Caco-2 (cell line): ENCODE data around the gene OS9. TPM values are rescaled to one million over a fixed set of nuclear protein-coding genes. Genes with fewer than 3 reads are reported as not detected.

Experiments
- BruUV-seq: library from RNA; stranded (reverse); fragments of 400-500 nt; replicated peaks from 2 replicates; lab custom pipeline; 2021; lab: Mats Ljungman, UMichigan
- CTCF ChIA-PET: fragments of 300-600 bp; sonication (Branson Sonifier 250); formaldehyde crosslinking; loops from one replicate; lab custom pipeline; 2022; ENCODE audit warnings: antibody characterized with exemption; lab: Charles Lee
- POLR2A ChIA-PET: fragments of 300-600 bp; sonication (Branson Sonifier 250); formaldehyde crosslinking; loops from one replicate; lab custom pipeline; 2022; ENCODE audit warnings: antibody characterized with exemption; lab: Charles Lee
- DNase-seq, 2 experiments: peaks; one replicate each; pipeline versions ENCODE4 v3.0.0 to v3.0.0-alpha.2; 2020 to 2022
- H3K27me3 ChIP-seq: replicated peaks from 2 replicates; pipeline ENCODE4 v1.6.0; 2011; ENCODE audit warnings: low read length; ENCODE audit not compliant: control insufficient read depth, insufficient read depth
- H3K36me3 ChIP-seq: 2 replicates; pipeline ENCODE4 v1.5.1; 2011; ENCODE audit warnings: low read length; ENCODE audit not compliant: control insufficient read depth, insufficient read depth
- H3K4me1 ChIP-seq: fragments of 250-450 bp; sonication (Bioruptor Pico); 2 replicates; pipeline ENCODE4 v1.5.1; 2020; ENCODE audit warnings: mild to moderate bottlenecking
- H3K4me3 ChIP-seq: 2 replicates; pipeline ENCODE4 v1.5.1; 2011; ENCODE audit warnings: low read depth, mild to moderate bottlenecking, control low read depth, low read length
- H3K9me3 ChIP-seq: fragments of 250-450 bp; sonication (Bioruptor Pico); 2 replicates; pipeline ENCODE4 v1.5.1; 2020; ENCODE audit warnings: mild to moderate bottlenecking, moderate library complexity
- H3K27ac Mint-ChIP-seq: one replicate; pipeline ENCODE4 v1.8.0; 2022; ENCODE audit warnings: mixed read lengths; ENCODE audit not compliant: unreplicated experiment
- H3K27me3 Mint-ChIP-seq: one replicate; pipeline ENCODE4 v1.8.0; 2022; ENCODE audit warnings: mixed read lengths; ENCODE audit not compliant: insufficient read depth, unreplicated experiment
- H3K36me3 Mint-ChIP-seq: one replicate; pipeline ENCODE4 v1.8.0; 2022; ENCODE audit warnings: mild to moderate bottlenecking, mixed read lengths; ENCODE audit not compliant: insufficient read depth, unreplicated experiment
- H3K4me1 Mint-ChIP-seq: one replicate; pipeline ENCODE4 v1.8.0; 2022; ENCODE audit warnings: low read depth, mixed read lengths; ENCODE audit not compliant: unreplicated experiment
- H3K4me3 Mint-ChIP-seq: one replicate; pipeline ENCODE4 v1.8.0; 2022; ENCODE audit warnings: mild to moderate bottlenecking, moderate library complexity, mixed read lengths; ENCODE audit not compliant: unreplicated experiment
- H3K9me3 Mint-ChIP-seq: one replicate; pipeline ENCODE4 v1.8.0; 2022; ENCODE audit warnings: mixed read lengths; ENCODE audit not compliant: unreplicated experiment
- intact Hi-C: fragments of 100-400 bp; cut with micrococcal nuclease; formaldehyde crosslinking; loops from one replicate; pipeline ENCODE4 v1.10.0; 2022; ENCODE audit not compliant: unreplicated experiment
- total RNA-seq: library from RNA; stranded (reverse); gene quantifications from 2 replicates; pipeline ENCODE4 v1.2.3, GENCODE V29; 2022
- TF ChIP-seq, protein P1 (sequence below), 2 experiments: fragments of 200-600 bp in 1 of 2; IDR thresholded peaks; 1 replicate in 1 of 2; 2 replicates in 1 of 2; pipeline versions ENCODE4 v1.5.1 to v1.8.0; 2011 to 2022; ENCODE audit warnings: antibody characterized with exemption in 1 of 2, control low read depth in 1 of 2, inconsistent platforms in 1 of 2, low read depth in 1 of 2, low read length in 1 of 2, mild to moderate bottlenecking in 1 of 2, moderate library complexity in 1 of 2; ENCODE audit not compliant: insufficient read depth in 1 of 2, severe bottlenecking in 1 of 2, unreplicated experiment in 1 of 2

Gene OS9
- total RNA-seq, 1 experiment from 2014 or later = 182 TPM

DNA sequence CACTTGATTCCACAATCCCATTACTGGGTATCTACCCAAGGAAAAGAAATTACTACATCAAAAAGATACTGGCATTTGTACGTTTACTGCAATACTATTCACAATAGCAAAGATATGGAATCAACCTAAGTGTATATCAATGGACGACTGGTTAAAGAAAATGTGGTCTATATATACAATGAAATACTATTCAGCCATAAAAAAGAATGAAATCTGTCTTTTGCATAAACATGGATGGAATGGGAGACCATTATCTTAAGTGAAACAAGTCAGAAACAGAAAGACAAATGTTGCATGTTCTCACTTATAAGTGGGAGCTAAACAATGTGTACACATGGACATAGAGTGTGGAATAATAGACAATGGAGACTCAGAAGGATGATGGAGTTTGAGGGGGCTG, 5.0 kb upstream of the OS9 start:
- Mint-ChIP-seq H3K4me1 (peaks cover 8% of the 10 kb centered on the region), H3K36me3 (no peaks in the 10 kb centered on the region), H3K27ac (no peak overlapping the region), H3K9me3 (peaks cover 8% of the 10 kb centered on the region), H3K4me3 (no peak overlapping the region), H3K27me3 (peaks cover 13% of the 10 kb centered on the region)
- Histone ChIP-seq H3K27me3 (no peaks in the 10 kb centered on the region), H3K4me3 (no peak overlapping the region), H3K9me3 (no peaks in the 10 kb centered on the region), H3K4me1 (peaks cover 9% of the 10 kb centered on the region), H3K36me3 (no peaks in the 10 kb centered on the region)
- BruUV-seq = no TSS peak
- TF ChIP-seq, protein P1, sequence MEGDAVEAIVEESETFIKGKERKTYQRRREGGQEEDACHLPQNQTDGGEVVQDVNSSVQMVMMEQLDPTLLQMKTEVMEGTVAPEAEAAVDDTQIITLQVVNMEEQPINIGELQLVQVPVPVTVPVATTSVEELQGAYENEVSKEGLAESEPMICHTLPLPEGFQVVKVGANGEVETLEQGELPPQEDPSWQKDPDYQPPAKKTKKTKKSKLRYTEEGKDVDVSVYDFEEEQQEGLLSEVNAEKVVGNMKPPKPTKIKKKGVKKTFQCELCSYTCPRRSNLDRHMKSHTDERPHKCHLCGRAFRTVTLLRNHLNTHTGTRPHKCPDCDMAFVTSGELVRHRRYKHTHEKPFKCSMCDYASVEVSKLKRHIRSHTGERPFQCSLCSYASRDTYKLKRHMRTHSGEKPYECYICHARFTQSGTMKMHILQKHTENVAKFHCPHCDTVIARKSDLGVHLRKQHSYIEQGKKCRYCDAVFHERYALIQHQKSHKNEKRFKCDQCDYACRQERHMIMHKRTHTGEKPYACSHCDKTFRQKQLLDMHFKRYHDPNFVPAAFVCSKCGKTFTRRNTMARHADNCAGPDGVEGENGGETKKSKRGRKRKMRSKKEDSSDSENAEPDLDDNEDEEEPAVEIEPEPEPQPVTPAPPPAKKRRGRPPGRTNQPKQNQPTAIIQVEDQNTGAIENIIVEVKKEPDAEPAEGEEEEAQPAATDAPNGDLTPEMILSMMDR (IDR thresholded peaks at IDR 0.05; ENCODE audit: insufficient read depth in 1 of 2, low read depth in 1 of 2, low read length in 1 of 2, severe bottlenecking in 1 of 2, unreplicated experiment in 1 of 2) = no peak
- no peak for DNase-seq
- intact Hi-C loops = no loop called here
- CTCF ChIA-PET = interaction anchor here (0.6 kb wide), 1 partner anchor 331 kb away, joined by 3 read pairs; no protein-coding TSS in a partner anchor
- POLR2A ChIA-PET = no interaction called here

DNA sequence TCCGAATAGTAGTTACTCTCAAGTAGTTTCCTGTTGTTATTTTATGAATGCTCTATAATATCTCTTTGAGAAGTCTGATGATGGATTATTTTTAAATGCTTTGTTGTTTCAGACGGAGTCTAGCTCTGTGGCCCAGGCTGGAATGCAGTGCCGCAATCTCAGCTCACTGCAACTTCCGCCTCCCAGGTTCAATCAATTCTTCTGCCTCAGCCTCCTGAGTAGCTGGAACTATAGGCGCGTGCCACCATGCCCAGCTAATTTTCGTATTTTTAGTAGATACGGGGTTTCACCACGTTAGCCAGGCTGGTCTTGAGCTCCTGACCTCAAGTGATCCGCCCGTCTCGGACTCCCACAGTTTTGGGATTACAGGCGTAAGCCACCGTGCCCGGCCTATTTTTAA, 1.4 kb upstream of the OS9 start:
- intact Hi-C loops = loop anchor here (2.0 to 5.0 kb wide), 3 partner anchors 45 to 110 kb away; partner anchors contain the start of genes AGAP2 and B4GALNT1
- peaks cover 5% of the 10 kb centered on the region for H3K27me3 Mint-ChIP-seq
- CTCF ChIA-PET = interaction anchor here (0.9 kb wide), 1 partner anchor 10 kb away, joined by 3 read pairs; no protein-coding TSS in a partner anchor
- Histone ChIP-seq H3K36me3 (peaks cover 2% of the 10 kb centered on the region), H3K4me3 (no peak overlapping the region), H3K4me1 (peaks cover 9% of the 10 kb centered on the region), H3K9me3 (no peaks in the 10 kb centered on the region), H3K27me3 (no peaks in the 10 kb centered on the region)
- no peak overlapping the region for H3K4me3 Mint-ChIP-seq
- no peak overlapping the region for H3K27ac Mint-ChIP-seq
- DNase-seq = no peak
- H3K9me3 Mint-ChIP-seq = peaks cover 8% of the 10 kb centered on the region
- POLR2A ChIA-PET = no interaction called here
- TF ChIP-seq, protein P1 (IDR thresholded peaks at IDR 0.05; ENCODE audit: insufficient read depth in 1 of 2, low read depth in 1 of 2, low read length in 1 of 2, severe bottlenecking in 1 of 2, unreplicated experiment in 1 of 2) = no peak
- H3K36me3 Mint-ChIP-seq = peaks cover 1% of the 10 kb centered on the region
- peaks cover 8% of the 10 kb centered on the region for H3K4me1 Mint-ChIP-seq
- no TSS peak for BruUV-seq

DNA sequence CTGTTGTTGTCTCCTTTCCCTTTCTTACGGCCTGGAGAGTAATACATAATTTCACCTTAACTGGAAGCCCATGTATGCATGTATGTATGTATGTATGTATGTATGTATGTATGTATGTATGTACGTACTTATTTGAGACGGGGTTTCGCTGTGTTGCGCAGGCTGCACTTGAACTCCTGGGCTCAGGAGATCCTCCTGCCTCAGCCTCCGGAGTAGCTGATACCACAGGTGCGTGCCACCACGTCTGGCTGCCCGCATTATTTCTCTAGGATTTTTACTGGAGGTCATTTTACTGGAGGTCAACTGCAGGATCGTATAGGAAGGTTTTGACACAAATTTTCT, 644 bp upstream of the OS9 start:
- H3K4me3 ChIP-seq = peak overlapping the region; percentile 32
- no TSS peak for BruUV-seq
- H3K4me1 ChIP-seq = peaks cover 9% of the 10 kb centered on the region
- TF ChIP-seq, protein P1 (IDR thresholded peaks at IDR 0.05; ENCODE audit: insufficient read depth in 1 of 2, low read depth in 1 of 2, low read length in 1 of 2, severe bottlenecking in 1 of 2, unreplicated experiment in 1 of 2) = no peak
- no peaks in the 10 kb centered on the region for H3K9me3 ChIP-seq
- Mint-ChIP-seq H3K9me3 (peaks cover 8% of the 10 kb centered on the region), H3K27me3 (peaks cover 3% of the 10 kb centered on the region), H3K4me3 (no peak overlapping the region), H3K27ac (no peak overlapping the region), H3K4me1 (peaks cover 8% of the 10 kb centered on the region), H3K36me3 (peaks cover 7% of the 10 kb centered on the region)
- ChIA-PET CTCF (interaction anchor here (0.7 to 1.7 kb wide), 5 partner anchors 10 to 146 kb away, joined by 3 to 6 read pairs (median 3); partner anchors contain the start of gene DCTN2), POLR2A (no interaction called here)
- no peak for DNase-seq
- peaks cover 2% of the 10 kb centered on the region for H3K36me3 ChIP-seq
- no peaks in the 10 kb centered on the region for H3K27me3 ChIP-seq
- intact Hi-C loops = loop anchor here (1.0 to 5.0 kb wide), 4 partner anchors 44 to 111 kb away; partner anchors contain the start of genes AGAP2, B4GALNT1 and PIP4K2C
